Measurements from ENCODE around the gene PPP1R3F.

PPP1R3F gene, protein sequence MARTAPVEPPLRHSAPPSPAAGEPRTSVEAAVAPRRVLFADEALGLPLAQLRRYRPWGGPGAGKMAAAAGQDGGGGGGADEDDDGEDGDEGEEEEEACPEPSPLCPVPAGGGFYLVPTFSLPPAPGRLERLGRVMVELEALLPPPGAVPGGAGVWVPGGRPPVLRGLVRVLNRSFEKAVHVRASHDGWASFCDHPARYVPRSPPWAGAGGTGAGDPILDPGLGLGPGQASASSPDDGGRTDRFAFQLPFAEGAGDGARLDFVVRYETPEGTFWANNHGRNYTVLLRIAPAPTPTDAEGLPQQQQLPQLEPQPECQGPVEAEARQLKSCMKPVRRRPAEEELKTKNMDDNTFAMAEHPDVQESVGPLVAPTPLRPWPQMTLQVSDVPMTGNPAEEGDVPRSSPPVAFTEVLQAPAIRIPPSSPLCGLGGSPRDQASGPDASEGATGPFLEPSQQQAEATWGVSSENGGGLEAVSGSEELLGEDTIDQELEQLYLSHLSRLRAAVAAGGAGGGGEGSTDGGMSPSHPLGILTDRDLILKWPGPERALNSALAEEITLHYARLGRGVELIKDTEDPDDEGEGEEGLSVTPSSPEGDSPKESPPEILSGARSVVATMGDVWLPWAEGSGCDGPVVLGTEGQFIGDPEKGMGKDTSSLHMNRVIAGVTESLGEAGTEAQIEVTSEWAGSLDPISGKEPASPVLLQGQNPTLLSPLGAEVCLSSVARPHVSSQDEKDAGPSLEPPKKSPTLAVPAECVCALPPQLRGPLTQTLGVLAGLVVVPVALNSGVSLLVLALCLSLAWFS

DNA sequence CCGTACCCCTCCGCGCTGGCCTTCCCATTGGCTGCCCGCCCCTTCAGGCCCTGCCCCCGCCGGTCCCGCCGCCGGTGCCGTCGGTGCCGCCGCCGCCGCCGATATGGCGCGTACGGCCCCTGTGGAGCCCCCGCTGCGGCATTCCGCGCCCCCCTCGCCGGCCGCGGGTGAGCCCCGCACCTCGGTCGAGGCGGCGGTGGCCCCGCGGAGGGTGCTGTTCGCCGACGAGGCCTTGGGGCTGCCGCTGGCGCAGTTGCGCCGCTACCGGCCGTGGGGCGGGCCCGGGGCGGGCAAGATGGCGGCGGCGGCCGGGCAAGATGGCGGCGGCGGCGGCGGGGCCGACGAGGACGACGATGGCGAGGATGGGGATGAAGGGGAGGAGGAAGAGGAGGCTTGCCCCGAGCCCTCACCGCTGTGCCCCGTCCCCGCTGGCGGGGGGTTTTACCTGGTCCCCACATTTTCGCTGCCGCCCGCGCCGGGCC lies at the start of gene PPP1R3F:
Gene PPP1R3F, plus strand, starts transcription at position 27 of the 482 bp plus-strand sequence. Its CDS starts 77 bp downstream, at position 104.
- no peak for DNase-seq (ENCODE audit: low read depth in 2 of 2, low spot score in 1 of 2)

- DNase-seq (ENCODE audit: low read depth in 2 of 2, low spot score in 1 of 2) = no peak
Measured at GRCh38 chrX:49220100-49220499, 49.5 kb upstream of the PPP1R3F start.

- no peak for DNase-seq (ENCODE audit: low read depth in 2 of 2, low spot score in 1 of 2)
Measured at GRCh38 chrX:49221868-49222267, 47.7 kb upstream of the PPP1R3F start.

- DNase-seq (ENCODE audit: low read depth in 2 of 2, low spot score in 1 of 2) = no peak
Measured at GRCh38 chrX:49225858-49226257, 43.7 kb upstream of the PPP1R3F start.

DNA sequence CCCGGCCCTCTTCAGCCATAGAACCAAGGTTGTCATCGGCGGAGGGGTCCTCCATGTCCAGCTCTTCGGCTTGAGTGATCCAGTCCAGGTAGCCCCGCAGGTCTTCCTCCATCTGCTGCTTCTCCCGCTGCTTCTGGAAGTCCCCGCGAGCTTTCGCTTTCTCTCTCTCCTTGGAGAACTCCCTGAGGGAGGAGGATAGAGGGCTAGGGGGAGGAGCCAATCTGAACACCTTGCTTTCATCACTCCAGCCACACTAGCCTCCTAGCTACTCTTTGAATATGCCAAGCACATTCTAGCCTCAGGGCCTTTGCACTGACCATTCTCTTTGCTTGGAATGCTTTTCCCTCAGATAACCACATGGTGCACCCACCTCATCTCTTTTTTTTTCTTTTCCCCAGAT lies 42.6 kb upstream of the PPP1R3F start:
- no peak for DNase-seq (ENCODE audit: low read depth in 2 of 2, low spot score in 1 of 2)

DNA sequence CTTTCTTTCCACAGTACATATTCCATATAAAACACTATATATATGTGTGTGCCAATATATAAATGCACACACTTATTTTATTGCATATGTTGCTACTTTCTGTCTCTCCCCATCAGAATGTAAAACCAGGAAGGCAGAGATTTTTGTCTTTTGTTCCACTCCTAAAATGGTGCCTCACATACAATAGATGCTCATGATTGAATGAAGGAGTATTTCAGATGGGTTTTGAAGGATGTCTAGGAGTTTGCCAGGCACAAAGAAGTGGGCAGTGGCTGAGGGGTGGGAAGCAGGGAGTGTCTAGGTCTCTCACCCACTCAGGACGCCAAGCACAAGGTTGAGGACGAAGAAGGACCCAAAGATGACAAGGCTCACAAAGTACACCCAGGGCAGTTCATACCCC lies 41.9 kb upstream of the PPP1R3F start:
- DNase-seq (ENCODE audit: low read depth in 2 of 2, low spot score in 1 of 2) = no peak

GRCh38 chrX:49228185-49228584 lies 41.4 kb upstream of the PPP1R3F start:
- DNase-seq (ENCODE audit: low read depth in 2 of 2, low spot score in 1 of 2) = no peak

- peak; percentile 9 to 25 for DNase-seq (ENCODE audit: low read depth in 2 of 2, low spot score in 1 of 2)
Measured at GRCh38 chrX:49230500-49231232, 38.9 kb upstream of the PPP1R3F start.

DNA sequence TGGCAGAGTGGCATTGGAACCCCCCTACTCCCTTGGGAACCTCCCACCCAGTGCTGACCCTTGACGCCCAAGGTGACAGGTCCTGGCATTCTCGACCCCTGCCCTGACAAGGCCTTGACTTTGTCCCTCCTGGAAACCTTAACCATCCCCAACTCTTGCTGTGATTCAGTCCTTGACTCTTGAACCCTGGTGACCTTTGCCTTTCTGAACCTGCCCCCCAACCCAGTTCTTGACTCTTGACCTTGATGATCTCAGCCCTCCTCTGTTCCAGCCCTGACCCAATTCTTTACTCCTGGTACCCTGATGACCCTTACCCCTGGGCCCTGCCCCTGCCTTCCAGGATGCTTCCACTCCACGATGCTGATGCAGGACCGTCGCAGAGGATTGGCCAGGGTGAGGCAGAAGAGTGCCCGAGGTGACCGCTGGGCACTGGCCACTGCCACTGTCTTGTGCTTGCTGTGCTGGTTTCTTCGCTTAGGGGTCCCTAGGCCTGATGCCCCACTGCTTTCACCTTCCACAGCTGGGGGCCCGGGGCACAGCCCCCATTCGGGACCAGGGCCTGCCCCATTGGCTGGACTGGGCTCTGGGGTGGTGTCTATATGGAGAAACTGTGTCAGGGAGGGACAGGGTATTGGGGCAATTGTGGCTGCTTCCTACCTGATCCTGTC lies 38.1 kb upstream of the PPP1R3F start:
- DNase-seq (ENCODE audit: low read depth in 2 of 2, low spot score in 1 of 2) = no peak

- DNase-seq (ENCODE audit: low read depth in 2 of 2, low spot score in 1 of 2) = no peak
Measured at GRCh38 chrX:49232525-49232924, 37.1 kb upstream of the PPP1R3F start.

GRCh38 chrX:49233176-49233575 lies 36.4 kb upstream of the PPP1R3F start, which contains the start of gene CACNA1F:
TSS of gene CACNA1F (minus strand) at chrX:49233340. CDS start at chrX:49233309, 31 bp downstream.
- no peak for DNase-seq (ENCODE audit: low read depth in 2 of 2, low spot score in 1 of 2)

DNA sequence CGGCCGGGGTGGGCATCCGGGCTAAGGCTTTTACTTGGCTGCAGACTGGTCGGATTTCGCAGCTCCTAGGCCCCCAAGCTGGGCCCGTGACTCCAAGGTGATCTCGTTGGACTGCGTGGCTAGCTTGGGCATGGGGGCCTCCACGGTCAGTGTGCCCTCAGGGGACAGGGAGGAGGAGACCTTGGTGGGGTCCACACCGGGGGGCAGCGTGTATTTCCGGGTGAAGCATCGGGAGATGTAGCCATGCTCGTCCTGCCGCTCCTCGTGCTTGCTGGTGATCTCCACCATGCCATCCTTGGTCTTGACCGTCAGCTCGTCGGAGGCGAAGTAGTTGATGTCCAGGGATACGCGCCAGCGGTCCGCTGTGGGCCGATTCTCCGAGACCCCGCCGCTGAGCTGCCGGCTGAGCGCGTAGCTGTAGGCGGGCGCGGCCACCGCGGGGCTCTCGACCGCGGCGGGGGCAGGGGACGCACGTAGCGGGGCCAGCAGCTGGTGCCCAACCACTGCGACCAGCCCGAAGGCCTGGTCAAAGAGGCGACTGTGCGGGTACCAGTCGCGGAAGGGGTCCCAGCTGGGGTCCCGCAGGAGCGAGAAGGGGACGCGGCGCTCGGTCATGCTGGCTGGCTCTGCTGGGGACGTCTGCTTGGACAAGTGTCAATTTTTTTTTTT lies 35.6 kb upstream of the PPP1R3F start:
- DNase-seq (ENCODE audit: low read depth in 2 of 2, low spot score in 1 of 2) = no peak

DNA sequence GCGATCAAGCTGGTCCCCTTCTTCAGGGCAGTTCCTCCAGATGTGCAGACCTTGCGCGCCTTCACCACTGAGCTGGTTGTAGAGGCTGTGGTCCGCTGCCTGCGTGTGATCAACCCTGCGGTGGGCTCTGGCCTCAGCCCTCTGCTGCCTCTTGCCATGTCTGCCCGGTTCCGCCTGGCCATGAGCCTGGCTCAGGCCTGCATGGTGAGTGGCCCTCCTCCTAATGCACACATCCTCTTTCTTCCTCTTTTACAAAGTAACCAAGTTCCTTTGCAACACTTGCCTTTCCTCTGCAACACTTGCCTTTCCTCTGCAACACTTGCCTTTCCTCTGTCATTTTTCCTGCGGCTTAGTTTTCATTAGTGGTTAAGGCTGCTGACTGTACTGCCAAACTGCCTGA lies 32.5 kb upstream of the PPP1R3F start:
- no peak for DNase-seq (ENCODE audit: low read depth in 2 of 2, low spot score in 1 of 2)

GRCh38 chrX:49238735-49239134 lies 30.9 kb upstream of the PPP1R3F start:
- no peak for DNase-seq (ENCODE audit: low read depth in 2 of 2, low spot score in 1 of 2)

DNA sequence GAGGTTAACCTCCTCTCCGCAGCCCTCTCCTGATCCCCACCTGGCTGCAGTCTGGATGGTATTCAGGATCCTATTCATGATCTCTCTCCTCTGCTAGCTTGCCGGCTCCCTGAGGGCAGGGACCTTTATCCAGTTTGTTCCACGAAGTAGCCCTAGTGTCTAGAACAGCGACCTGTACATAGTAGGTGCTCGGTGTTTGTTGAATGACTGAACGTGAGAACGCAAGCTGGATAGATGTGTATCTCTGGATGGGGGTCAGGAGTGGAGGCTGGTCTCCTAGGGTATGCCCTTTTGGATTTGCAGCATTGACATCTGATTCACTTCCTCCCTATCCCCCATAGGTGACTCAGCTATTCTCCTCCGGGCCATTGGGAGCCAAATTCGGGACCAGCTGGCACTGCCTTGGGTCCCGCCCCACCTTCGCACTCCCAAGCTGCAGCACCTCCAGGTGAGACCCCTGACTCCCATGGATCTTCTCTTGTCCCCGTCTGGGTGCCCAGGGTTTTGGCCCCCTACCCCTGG lies 27.0 kb upstream of the PPP1R3F start:
- DNase-seq (ENCODE audit: low read depth in 2 of 2, low spot score in 1 of 2) = no peak

- no peak for DNase-seq (ENCODE audit: low read depth in 2 of 2, low spot score in 1 of 2)
Measured at GRCh38 chrX:49243166-49243565, 26.4 kb upstream of the PPP1R3F start.

- no peak for DNase-seq (ENCODE audit: low read depth in 2 of 2, low spot score in 1 of 2)
Measured at GRCh38 chrX:49244207-49244606, 25.4 kb upstream of the PPP1R3F start.

- no peak for DNase-seq (ENCODE audit: low read depth in 2 of 2, low spot score in 1 of 2)
Measured at GRCh38 chrX:49246541-49246940, 23.1 kb upstream of the PPP1R3F start.

- no peak for DNase-seq (ENCODE audit: low read depth in 2 of 2, low spot score in 1 of 2)
Measured at GRCh38 chrX:49247346-49247745, 22.2 kb upstream of the PPP1R3F start.
